PFSK-1 (cell line): Measurements from ENCODE around the gene RBBP6.

Experiments used
- POLR2AphosphoS5 ChIP-seq: IDR thresholded peaks from 2 replicates; pipeline ENCODE4 v1.6.1; 2012; ENCODE audit warnings: low read depth, mild to moderate bottlenecking, control low read depth, low read length, moderate library complexity
- TAF1 ChIP-seq: IDR thresholded peaks from 2 replicates; pipeline ENCODE4 v1.6.1; 2012; ENCODE audit warnings: low read length, control low read depth, borderline replicate concordance; ENCODE audit not compliant: insufficient read depth
- TF ChIP-seq, protein P1 (sequence below), 2 experiments: IDR thresholded peaks; 2 replicates each; pipeline versions ENCODE4 v1.6.1 to v1.8.0; 2011 to 2012; ENCODE audit warnings: low read depth in 2 of 2, low read length in 2 of 2, control low read depth in 1 of 2, inconsistent platforms in 1 of 2, mild to moderate bottlenecking in 1 of 2, moderate library complexity in 1 of 2; ENCODE audit not compliant: insufficient read depth in 1 of 2

DNA sequence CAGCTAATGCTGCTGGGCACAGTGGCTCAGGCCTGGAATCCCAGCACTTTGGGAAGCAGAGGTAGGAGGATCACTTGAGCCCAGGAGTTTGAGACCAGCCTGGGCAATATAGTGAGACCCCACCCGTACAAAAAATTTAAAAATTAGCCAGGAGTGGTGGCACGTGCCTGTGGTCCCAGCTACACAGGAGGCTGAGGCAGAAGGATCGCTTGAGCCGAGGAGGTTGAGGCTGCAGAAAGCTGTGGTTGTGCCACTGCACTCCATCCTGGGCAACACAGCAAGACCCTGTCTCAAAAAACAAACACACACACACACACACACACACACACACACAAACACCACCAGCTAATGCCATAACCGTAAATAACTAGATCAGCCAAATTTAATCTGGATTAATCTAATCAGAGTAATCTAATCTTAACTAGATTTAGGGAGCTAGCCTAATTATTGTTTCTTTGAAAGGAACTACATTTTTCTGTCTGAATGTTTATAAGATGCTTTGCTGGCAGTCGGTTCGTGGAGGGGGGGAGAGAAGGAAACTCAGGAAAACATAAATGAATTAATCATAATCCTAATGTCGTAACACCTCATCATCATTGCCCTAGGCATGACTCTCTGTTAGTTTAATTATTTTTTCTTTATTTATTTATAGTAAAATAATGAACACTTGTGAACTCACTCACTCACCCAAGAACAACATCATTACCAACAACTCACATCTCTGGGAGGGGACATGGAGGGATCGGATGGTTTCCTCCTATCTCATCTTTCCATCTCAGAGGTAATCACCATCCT is 12.5 kb upstream of the RBBP6 start:
- TF ChIP-seq, protein P1, sequence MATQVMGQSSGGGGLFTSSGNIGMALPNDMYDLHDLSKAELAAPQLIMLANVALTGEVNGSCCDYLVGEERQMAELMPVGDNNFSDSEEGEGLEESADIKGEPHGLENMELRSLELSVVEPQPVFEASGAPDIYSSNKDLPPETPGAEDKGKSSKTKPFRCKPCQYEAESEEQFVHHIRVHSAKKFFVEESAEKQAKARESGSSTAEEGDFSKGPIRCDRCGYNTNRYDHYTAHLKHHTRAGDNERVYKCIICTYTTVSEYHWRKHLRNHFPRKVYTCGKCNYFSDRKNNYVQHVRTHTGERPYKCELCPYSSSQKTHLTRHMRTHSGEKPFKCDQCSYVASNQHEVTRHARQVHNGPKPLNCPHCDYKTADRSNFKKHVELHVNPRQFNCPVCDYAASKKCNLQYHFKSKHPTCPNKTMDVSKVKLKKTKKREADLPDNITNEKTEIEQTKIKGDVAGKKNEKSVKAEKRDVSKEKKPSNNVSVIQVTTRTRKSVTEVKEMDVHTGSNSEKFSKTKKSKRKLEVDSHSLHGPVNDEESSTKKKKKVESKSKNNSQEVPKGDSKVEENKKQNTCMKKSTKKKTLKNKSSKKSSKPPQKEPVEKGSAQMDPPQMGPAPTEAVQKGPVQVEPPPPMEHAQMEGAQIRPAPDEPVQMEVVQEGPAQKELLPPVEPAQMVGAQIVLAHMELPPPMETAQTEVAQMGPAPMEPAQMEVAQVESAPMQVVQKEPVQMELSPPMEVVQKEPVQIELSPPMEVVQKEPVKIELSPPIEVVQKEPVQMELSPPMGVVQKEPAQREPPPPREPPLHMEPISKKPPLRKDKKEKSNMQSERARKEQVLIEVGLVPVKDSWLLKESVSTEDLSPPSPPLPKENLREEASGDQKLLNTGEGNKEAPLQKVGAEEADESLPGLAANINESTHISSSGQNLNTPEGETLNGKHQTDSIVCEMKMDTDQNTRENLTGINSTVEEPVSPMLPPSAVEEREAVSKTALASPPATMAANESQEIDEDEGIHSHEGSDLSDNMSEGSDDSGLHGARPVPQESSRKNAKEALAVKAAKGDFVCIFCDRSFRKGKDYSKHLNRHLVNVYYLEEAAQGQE (IDR thresholded peaks at IDR 0.05; ENCODE audit: insufficient read depth in 1 of 2, low read depth in 2 of 2, low read length in 2 of 2), result no peak
- TF ChIP-seq POLR2AphosphoS5 (no peak), TAF1 (no peak)
